Activated CD4-positive, alpha-beta memory T cell treated with anti-CD3 and anti-CD28 coated beads for 36 hours (primary cell): ENCODE measurements around the gene ABCA13. TPM values are rescaled to one million over a fixed set of nuclear protein-coding genes. Genes with fewer than 3 reads are reported as not detected.

Experiments used
- CTCF ChIA-PET: fragments of 350-600 bp; sonication (Branson Sonifier 250); formaldehyde crosslinking; loops from one replicate; lab custom pipeline; 2021; ENCODE audit warnings: antibody characterized with exemption, inconsistent platforms; lab: Charles Lee
- POLR2A ChIA-PET: fragments of 350-600 bp; sonication (Branson Sonifier 250); formaldehyde crosslinking; loops from one replicate; lab custom pipeline; 2021; ENCODE audit warnings: antibody characterized with exemption; lab: Charles Lee
- DNase-seq: peaks from one replicate; pipeline ENCODE4 v3.0.0-alpha.2; 2020
- H3K27ac Mint-ChIP-seq: one replicate; pipeline ENCODE4 v1.8.0; 2021; ENCODE audit warnings: mixed read lengths
- H3K27me3 Mint-ChIP-seq: one replicate; pipeline ENCODE4 v1.8.0; 2021; ENCODE audit warnings: mixed read lengths
- H3K36me3 Mint-ChIP-seq: one replicate; pipeline ENCODE4 v1.8.0; 2021; ENCODE audit warnings: mixed read lengths
- H3K4me1 Mint-ChIP-seq: one replicate; pipeline ENCODE4 v1.8.0; 2021; ENCODE audit warnings: low read depth, mixed read lengths
- H3K4me3 Mint-ChIP-seq: one replicate; pipeline ENCODE4 v1.8.0; 2021; ENCODE audit warnings: mild to moderate bottlenecking, mixed read lengths
- H3K9me3 Mint-ChIP-seq: one replicate; pipeline ENCODE4 v1.8.0; 2021; ENCODE audit warnings: mixed read lengths
- intact Hi-C: fragments of 100-400 bp; cut with micrococcal nuclease; formaldehyde crosslinking; loops from one replicate; pipeline ENCODE4 v1.15.1; 2023
- total RNA-seq, 2 experiments: library from RNA; stranded (reverse); gene quantifications; one replicate each; pipeline ENCODE4 v1.2.3, GENCODE V29; 2021

Gene ABCA13
- total RNA-seq, 2 experiments from 2014 or later, result not detected

- Mint-ChIP-seq H3K4me3 (no peak overlapping the region), H3K9me3 (no peaks in the 10 kb centered on the region)
- POLR2A ChIA-PET, result no interaction called here
Measured at GRCh38 chr7:48411619-48412018, 240.4 kb downstream of the ABCA13 start.

GRCh38 chr7:48414011-48414732 lies 242.9 kb downstream of the ABCA13 start:
- Mint-ChIP-seq H3K4me1 (no peaks in the 10 kb centered on the region), H3K27me3 (no peaks in the 10 kb centered on the region), H3K4me3 (no peak overlapping the region), H3K9me3 (no peaks in the 10 kb centered on the region), H3K27ac (no peak overlapping the region), H3K36me3 (no peaks in the 10 kb centered on the region)
- DNase-seq, result no peak
- ChIA-PET POLR2A (no interaction called here), CTCF (no interaction called here)
- intact Hi-C loops, result no loop called here

More at GRCh38 chr7:48411619-48412018, 240.4 kb downstream of the ABCA13 start:
- intact Hi-C loops, result no loop called here
- peak; percentile 25 for DNase-seq
- Mint-ChIP-seq H3K4me1 (no peaks in the 10 kb centered on the region), H3K36me3 (no peaks in the 10 kb centered on the region), H3K27ac (no peak overlapping the region), H3K27me3 (no peaks in the 10 kb centered on the region)
- CTCF ChIA-PET, result no interaction called here

GRCh38 chr7:48416327-48416908 lies 245.2 kb downstream of the ABCA13 start:
- Mint-ChIP-seq H3K36me3 (no peaks in the 10 kb centered on the region), H3K4me1 (no peaks in the 10 kb centered on the region), H3K9me3 (no peaks in the 10 kb centered on the region), H3K27ac (no peak overlapping the region), H3K4me3 (no peak overlapping the region), H3K27me3 (no peaks in the 10 kb centered on the region)
- ChIA-PET CTCF (no interaction called here), POLR2A (no interaction called here)
- intact Hi-C loops, result no loop called here
- no peak for DNase-seq

GRCh38 chr7:48419401-48419800 lies 248.1 kb downstream of the ABCA13 start:
- intact Hi-C loops, result no loop called here
- Mint-ChIP-seq H3K27ac (no peak overlapping the region), H3K4me3 (no peak overlapping the region), H3K4me1 (no peaks in the 10 kb centered on the region), H3K9me3 (no peaks in the 10 kb centered on the region), H3K27me3 (no peaks in the 10 kb centered on the region), H3K36me3 (no peaks in the 10 kb centered on the region)
- ChIA-PET CTCF (no interaction called here), POLR2A (no interaction called here)
- no peak for DNase-seq

GRCh38 chr7:48420206-48420605 lies 248.9 kb downstream of the ABCA13 start:
- intact Hi-C loops, result no loop called here
- H3K27ac Mint-ChIP-seq, result no peak overlapping the region
- no peaks in the 10 kb centered on the region for H3K4me1 Mint-ChIP-seq

GRCh38 chr7:48421357-48421756 lies 250.1 kb downstream of the ABCA13 start:
- ChIA-PET CTCF (no interaction called here), POLR2A (no interaction called here)
- H3K4me1 Mint-ChIP-seq, result no peaks in the 10 kb centered on the region
- no peak for DNase-seq
- H3K4me3 Mint-ChIP-seq, result no peak overlapping the region
- H3K9me3 Mint-ChIP-seq, result no peaks in the 10 kb centered on the region
- intact Hi-C loops, result no loop called here
- H3K27me3 Mint-ChIP-seq, result no peaks in the 10 kb centered on the region
- no peaks in the 10 kb centered on the region for H3K36me3 Mint-ChIP-seq
- no peak overlapping the region for H3K27ac Mint-ChIP-seq

More at GRCh38 chr7:48420206-48420605, 248.9 kb downstream of the ABCA13 start:
- H3K9me3 Mint-ChIP-seq, result no peaks in the 10 kb centered on the region
- ChIA-PET POLR2A (no interaction called here), CTCF (no interaction called here)
- no peak for DNase-seq
- H3K27me3 Mint-ChIP-seq, result no peaks in the 10 kb centered on the region
- H3K4me3 Mint-ChIP-seq, result no peak overlapping the region
- H3K36me3 Mint-ChIP-seq, result no peaks in the 10 kb centered on the region

- Mint-ChIP-seq H3K9me3 (no peaks in the 10 kb centered on the region), H3K27me3 (no peaks in the 10 kb centered on the region), H3K27ac (no peak overlapping the region), H3K4me3 (no peak overlapping the region), H3K36me3 (no peaks in the 10 kb centered on the region), H3K4me1 (no peaks in the 10 kb centered on the region)
- POLR2A ChIA-PET, result no interaction called here
- no peak for DNase-seq
- intact Hi-C loops, result no loop called here
- CTCF ChIA-PET, result no interaction called here
Measured at GRCh38 chr7:48424731-48425130, 253.5 kb downstream of the ABCA13 start.

- no peak for DNase-seq
- Mint-ChIP-seq H3K27me3 (no peaks in the 10 kb centered on the region), H3K27ac (no peak overlapping the region), H3K4me1 (no peaks in the 10 kb centered on the region), H3K4me3 (no peak overlapping the region), H3K36me3 (no peaks in the 10 kb centered on the region), H3K9me3 (no peaks in the 10 kb centered on the region)
- ChIA-PET POLR2A (no interaction called here), CTCF (no interaction called here)
- intact Hi-C loops, result no loop called here
Measured at GRCh38 chr7:48426331-48426965, 255.2 kb downstream of the ABCA13 start.

GRCh38 chr7:48426966-48427555 lies 255.8 kb downstream of the ABCA13 start:
- Mint-ChIP-seq H3K4me3 (no peak overlapping the region), H3K9me3 (no peaks in the 10 kb centered on the region), H3K4me1 (no peaks in the 10 kb centered on the region), H3K27me3 (no peaks in the 10 kb centered on the region), H3K27ac (no peak overlapping the region), H3K36me3 (no peaks in the 10 kb centered on the region)
- ChIA-PET CTCF (no interaction called here), POLR2A (no interaction called here)
- DNase-seq, result no peak
- intact Hi-C loops, result no loop called here

GRCh38 chr7:48427671-48428070 lies 256.4 kb downstream of the ABCA13 start:
- no peaks in the 10 kb centered on the region for H3K9me3 Mint-ChIP-seq
- ChIA-PET CTCF (no interaction called here), POLR2A (no interaction called here)
- no peaks in the 10 kb centered on the region for H3K4me1 Mint-ChIP-seq
- no peak overlapping the region for H3K4me3 Mint-ChIP-seq
- H3K27me3 Mint-ChIP-seq, result no peaks in the 10 kb centered on the region
- no peaks in the 10 kb centered on the region for H3K36me3 Mint-ChIP-seq
- no peak overlapping the region for H3K27ac Mint-ChIP-seq
- intact Hi-C loops, result no loop called here
- no peak for DNase-seq

- CTCF ChIA-PET, result no interaction called here
- H3K9me3 Mint-ChIP-seq, result no peaks in the 10 kb centered on the region
Measured at GRCh38 chr7:48428091-48428684, 256.9 kb downstream of the ABCA13 start.

GRCh38 chr7:48429117-48429516 lies 257.9 kb downstream of the ABCA13 start:
- H3K36me3 Mint-ChIP-seq, result no peaks in the 10 kb centered on the region
- H3K9me3 Mint-ChIP-seq, result peaks cover 2% of the 10 kb centered on the region
- no peaks in the 10 kb centered on the region for H3K27me3 Mint-ChIP-seq
- ChIA-PET POLR2A (no interaction called here), CTCF (no interaction called here)
- intact Hi-C loops, result no loop called here
- no peak overlapping the region for H3K27ac Mint-ChIP-seq
- no peaks in the 10 kb centered on the region for H3K4me1 Mint-ChIP-seq
- no peak for DNase-seq
- no peak overlapping the region for H3K4me3 Mint-ChIP-seq

More at GRCh38 chr7:48428091-48428684, 256.9 kb downstream of the ABCA13 start:
- POLR2A ChIA-PET, result no interaction called here
- H3K27me3 Mint-ChIP-seq, result no peaks in the 10 kb centered on the region
- H3K4me1 Mint-ChIP-seq, result no peaks in the 10 kb centered on the region
- no peak overlapping the region for H3K27ac Mint-ChIP-seq
- no peak for DNase-seq
- H3K36me3 Mint-ChIP-seq, result no peaks in the 10 kb centered on the region
- intact Hi-C loops, result no loop called here
- no peak overlapping the region for H3K4me3 Mint-ChIP-seq
